Transverse colon (tissue), 3 donors: ENCODE measurements around the gene TULP3.

Source experiments
- POLR2A ChIP-seq: fragments of 450-650 bp; IDR thresholded peaks from one replicate; pipeline ENCODE4 v1.6.1; 2016; ENCODE audit warnings: antibody characterized with exemption, mild to moderate bottlenecking, moderate library complexity
- TF ChIP-seq, protein P1 (sequence below), 5 experiments: fragments of 200-600 bp in 3 of 5; fragments of 450-650 bp in 2 of 5; sonication (generic) in 3 of 5; IDR thresholded peaks; 1 replicate in 2 of 5; 2 replicates in 3 of 5; pipeline ENCODE4 v1.5.1; 2016 to 2017; ENCODE audit warnings: antibody characterized with exemption in 5 of 5, inconsistent platforms in 3 of 5, mild to moderate bottlenecking in 2 of 5, moderate library complexity in 1 of 5

DNA sequence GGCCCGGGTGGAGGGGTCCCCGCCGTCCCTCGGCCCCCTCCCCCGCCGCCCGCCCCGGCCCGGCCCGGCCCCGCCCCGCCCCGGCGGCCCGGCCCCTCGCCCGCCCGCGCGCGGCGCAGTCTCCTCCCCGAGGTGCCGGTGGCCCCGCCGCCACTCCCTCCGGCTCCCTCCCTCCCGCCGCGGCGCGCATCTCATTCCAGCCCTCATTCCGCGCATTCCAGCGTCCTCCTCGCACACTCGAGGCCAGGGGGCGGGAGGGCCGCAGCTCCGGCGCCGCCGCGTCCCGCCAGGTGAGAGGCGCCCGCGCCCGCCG, 68.5 kb downstream of the TULP3 start, which contains the start of gene TEAD4:
- TF ChIP-seq, protein P1, sequence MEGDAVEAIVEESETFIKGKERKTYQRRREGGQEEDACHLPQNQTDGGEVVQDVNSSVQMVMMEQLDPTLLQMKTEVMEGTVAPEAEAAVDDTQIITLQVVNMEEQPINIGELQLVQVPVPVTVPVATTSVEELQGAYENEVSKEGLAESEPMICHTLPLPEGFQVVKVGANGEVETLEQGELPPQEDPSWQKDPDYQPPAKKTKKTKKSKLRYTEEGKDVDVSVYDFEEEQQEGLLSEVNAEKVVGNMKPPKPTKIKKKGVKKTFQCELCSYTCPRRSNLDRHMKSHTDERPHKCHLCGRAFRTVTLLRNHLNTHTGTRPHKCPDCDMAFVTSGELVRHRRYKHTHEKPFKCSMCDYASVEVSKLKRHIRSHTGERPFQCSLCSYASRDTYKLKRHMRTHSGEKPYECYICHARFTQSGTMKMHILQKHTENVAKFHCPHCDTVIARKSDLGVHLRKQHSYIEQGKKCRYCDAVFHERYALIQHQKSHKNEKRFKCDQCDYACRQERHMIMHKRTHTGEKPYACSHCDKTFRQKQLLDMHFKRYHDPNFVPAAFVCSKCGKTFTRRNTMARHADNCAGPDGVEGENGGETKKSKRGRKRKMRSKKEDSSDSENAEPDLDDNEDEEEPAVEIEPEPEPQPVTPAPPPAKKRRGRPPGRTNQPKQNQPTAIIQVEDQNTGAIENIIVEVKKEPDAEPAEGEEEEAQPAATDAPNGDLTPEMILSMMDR (IDR thresholded peaks at IDR 0.05) = no peak
- no peak for TF ChIP-seq POLR2A
